ENCODE results near the gene UCK2. TPM values are rescaled to one million over a fixed set of nuclear protein-coding genes. Genes with fewer than 3 reads are reported as not detected.

The UCK2 gene
- total and polyA plus RNA-seq, 9 of the 15 experiments (the other 6 are each of a cell fraction or from before 2014, with no cell fraction given) = 71.6 to 145 (median 95.8) TPM

GRCh38 chr1:165927169-165927568, 99.8 kb downstream of the UCK2 start:
- H3K9me1 ChIP-seq (ENCODE audit: control insufficient read depth, insufficient read depth, low read length) = no peaks in the 10 kb centered on the region
- H3K4me3 ChIP-seq = no peak overlapping the region
- ChIA-PET CTCF (ENCODE audit: low intra/inter-chr PET ratio) (no interaction called here), POLR2A (no interaction called here)
- no peaks in the 10 kb centered on the region for H3K36me3 ChIP-seq (ENCODE audit: control insufficient read depth, insufficient read depth, low read length)
- DNase-seq (ENCODE audit: extremely low read depth in 1 of 4, low spot score in 3 of 4) = no peak
- in situ Hi-C loops (cut with MboI) = no loop called here
- no peak overlapping the region for H3K27ac ChIP-seq (ENCODE audit: extremely low read depth, low read depth, low read length)
- WGBS (ENCODE audit: insufficient coverage, low coverage, missing lambda C conversion rate) = 4% methylated on average over 2 of the region's 2 CpGs
- H3K4me2 ChIP-seq (ENCODE audit: insufficient read depth, low read length) = no peak overlapping the region
- H3K9me3 ChIP-seq (replicated peaks; ENCODE audit: control insufficient read depth, insufficient read depth, low read depth, low read length) = no peaks in the 10 kb centered on the region
- no peak overlapping the region for H3K9ac ChIP-seq (ENCODE audit: insufficient read depth in 1 of 2, low read depth in 2 of 2, low read length in 2 of 2)
- H2AFZ ChIP-seq (ENCODE audit: low read depth, low read length) = no peak overlapping the region
- intact Hi-C loops (cut with micrococcal nuclease) = loop anchor here (5.0 kb wide), 3 partner anchors 240 to 550 kb away; partner anchors contain the start of gene FAM78B
- H3K79me2 ChIP-seq (ENCODE audit: control insufficient read depth, insufficient read depth, low read length) = no peaks in the 10 kb centered on the region
- no peaks in the 10 kb centered on the region for H3K27me3 ChIP-seq (ENCODE audit: control insufficient read depth in 2 of 2, insufficient read depth in 2 of 2, low read length in 2 of 2)
- 0 out of 2 replicates have a peak, but pooled peaks cover 7% of the 10 kb centered on the region for H4K20me1 ChIP-seq (replicated peaks; ENCODE audit: control insufficient read depth, insufficient read depth, low read length)
- H3K4me1 ChIP-seq (replicated peaks in 1 of 2; ENCODE audit: control insufficient read depth in 2 of 2, insufficient read depth in 2 of 2, low read length in 2 of 2) = peaks cover 5 to 7% of the 10 kb centered on the region in 2 experiments; a peak in 3 of 5 replicates
- BruUV-seq (replicated peaks) = no TSS peak
- FAIRE-seq = no peak
- no peak for ATAC-seq
- TF ChIP-seq REST (IDR thresholded peaks at IDR 0.05; ENCODE audit: borderline replicate concordance) (no peak), REST (CRISPR knock-in tag; IDR thresholded peaks at IDR 0.05; ENCODE audit: low read depth) (no peak), PTBP1 (IDR thresholded peaks at IDR 0.05; ENCODE audit: low read depth, low read length) (no peak), CXXC5 (CRISPR knock-in tag; IDR thresholded peaks at IDR 0.05) (no peak), BRD9 (IDR thresholded peaks at IDR 0.05; ENCODE audit: low read depth, partially characterized antibody) (no peak), ZFP36 (IDR thresholded peaks at IDR 0.05; ENCODE audit: low read depth, low read length, partially characterized antibody) (no peak), ETS1 (conservative IDR thresholded peaks at IDR 0.05; ENCODE audit: control insufficient read depth, low read depth, low read length) (no peak), DDX20 (tag; IDR thresholded peaks at IDR 0.05; ENCODE audit: low read depth) (no peak), HMG20A (CRISPR knock-in tag; conservative IDR thresholded peaks at IDR 0.05) (no peak)
- TF ChIP-seq, protein P1, sequence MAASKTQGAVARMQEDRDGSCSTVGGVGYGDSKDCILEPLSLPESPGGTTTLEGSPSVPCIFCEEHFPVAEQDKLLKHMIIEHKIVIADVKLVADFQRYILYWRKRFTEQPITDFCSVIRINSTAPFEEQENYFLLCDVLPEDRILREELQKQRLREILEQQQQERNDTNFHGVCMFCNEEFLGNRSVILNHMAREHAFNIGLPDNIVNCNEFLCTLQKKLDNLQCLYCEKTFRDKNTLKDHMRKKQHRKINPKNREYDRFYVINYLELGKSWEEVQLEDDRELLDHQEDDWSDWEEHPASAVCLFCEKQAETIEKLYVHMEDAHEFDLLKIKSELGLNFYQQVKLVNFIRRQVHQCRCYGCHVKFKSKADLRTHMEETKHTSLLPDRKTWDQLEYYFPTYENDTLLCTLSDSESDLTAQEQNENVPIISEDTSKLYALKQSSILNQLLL (CRISPR knock-in tag; IDR thresholded peaks at IDR 0.05; ENCODE audit: borderline replicate concordance) = no peak
- TF ChIP-seq, protein P2, sequence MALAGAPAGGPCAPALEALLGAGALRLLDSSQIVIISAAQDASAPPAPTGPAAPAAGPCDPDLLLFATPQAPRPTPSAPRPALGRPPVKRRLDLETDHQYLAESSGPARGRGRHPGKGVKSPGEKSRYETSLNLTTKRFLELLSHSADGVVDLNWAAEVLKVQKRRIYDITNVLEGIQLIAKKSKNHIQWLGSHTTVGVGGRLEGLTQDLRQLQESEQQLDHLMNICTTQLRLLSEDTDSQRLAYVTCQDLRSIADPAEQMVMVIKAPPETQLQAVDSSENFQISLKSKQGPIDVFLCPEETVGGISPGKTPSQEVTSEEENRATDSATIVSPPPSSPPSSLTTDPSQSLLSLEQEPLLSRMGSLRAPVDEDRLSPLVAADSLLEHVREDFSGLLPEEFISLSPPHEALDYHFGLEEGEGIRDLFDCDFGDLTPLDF (CRISPR knock-in tag; IDR thresholded peaks at IDR 0.05) = no peak

All from K562 (cell line).